ENCODE data around the gene C1orf226. TPM values are rescaled to one million over a fixed set of nuclear protein-coding genes. Genes with fewer than 3 reads are reported as not detected.

The C1orf226 gene
- total and polyA plus RNA-seq, 10 of the 15 experiments (the other 5 are each of a cell fraction or from before 2014, with no cell fraction given) = not detected

- TF ChIP-seq USF1 (IDR thresholded peaks at IDR 0.05; ENCODE audit: borderline replicate concordance, extremely low read length, insufficient read depth, low read depth, low read length) = no peak
- no peak for TF ChIP-seq TCF12 (IDR thresholded peaks at IDR 0.05; ENCODE audit: low read depth, low read length)
Measured at GRCh38 chr1:162416909-162417308, 35.4 kb downstream of the C1orf226 start (continued).

- Histone ChIP-seq H3K9me3 (replicated peaks; ENCODE audit: control insufficient read depth, insufficient read depth, low read length) (no peaks in the 10 kb centered on the region; the same call in 1 of the 3 replicates), H2AFZ (ENCODE audit: control insufficient read depth, low read depth, low read length) (no peak overlapping the region), H3K79me2 (ENCODE audit: control insufficient read depth, insufficient read depth, low read length) (no peaks in the 10 kb centered on the region), H3K4me2 (ENCODE audit: control insufficient read depth, insufficient read depth) (no peak overlapping the region), H3K27ac (ENCODE audit: control insufficient read depth, insufficient read depth) (no peak overlapping the region), H3K4me3 (no peak overlapping the region), H3K27me3 (replicated peaks in 1 of 2; ENCODE audit: control insufficient read depth in 2 of 2, insufficient read depth in 2 of 2, low read length in 1 of 2) (no peaks in the 10 kb centered on the region), H3K36me3 (ENCODE audit: control insufficient read depth in 2 of 2, insufficient read depth in 2 of 2, low read length in 1 of 2) (no peaks in the 10 kb centered on the region), H4K20me1 (ENCODE audit: control insufficient read depth, insufficient read depth) (no peaks in the 10 kb centered on the region), H3K9ac (ENCODE audit: control insufficient read depth, insufficient read depth, low read length) (no peak overlapping the region), H3K4me1 (ENCODE audit: control insufficient read depth, insufficient read depth, low read length) (no peaks in the 10 kb centered on the region)
- no peak for DNase-seq (ENCODE audit: low read depth, low spot score)
- no TSS peak for BruUV-seq (replicated peaks)
- SMC1A ChIA-PET (ENCODE audit: uncharacterized antibody, unreplicated experiment) = no interaction called here
- no peak for FAIRE-seq
- RAD21 ChIA-PET (ENCODE audit: unreplicated experiment) = no interaction called here
- intact Hi-C loops (cut with micrococcal nuclease; ENCODE audit: unreplicated experiment) (no loop called here), in situ Hi-C loops (cut with MboI) (no loop called here)
- TF ChIP-seq PKNOX1 (IDR thresholded peaks at IDR 0.05) = no peak
- no peak for TF ChIP-seq RELA (IDR thresholded peaks at IDR 0.05; ENCODE audit: borderline replicate concordance, partially characterized antibody)
- no peak for TF ChIP-seq EGR1 (IDR thresholded peaks at IDR 0.05; ENCODE audit: borderline replicate concordance in 1 of 2, low read depth in 2 of 2, low read length in 2 of 2)
- no peak for TF ChIP-seq TCF7 (IDR thresholded peaks at IDR 0.05; ENCODE audit: borderline replicate concordance)
- no peak for TF ChIP-seq ZBTB40 (IDR thresholded peaks at IDR 0.05; ENCODE audit: borderline replicate concordance)
- TF ChIP-seq CUX1 (IDR thresholded peaks at IDR 0.05; ENCODE audit: insufficient replicate concordance, low read depth, low read length) = no peak
- CTCF ChIA-PET = interaction anchor here (1.2 kb wide), 1 partner anchor 9 kb away, joined by 3 read pairs; no protein-coding TSS in a partner anchor
- no peak for ATAC-seq
- 46% methylated on average over 7 of the region's 7 CpGs for WGBS (ENCODE audit: insufficient coverage, insufficient replicate concordance, low lambda C conversion rate, missing lambda C conversion rate)
- POLR2A ChIA-PET = no interaction called here
Measured at GRCh38 chr1:162417650-162418049, 36.1 kb downstream of the C1orf226 start.
